Loucy (cell line): Measurements from ENCODE around the gene EMILIN3.
A peak's percentile ranks its signal among the peaks of the same experiment; 100 is the strongest.

ENCODE experiments used
- H2AFZ ChIP-seq: fragments of 200-600 bp; sonication (generic); 2 replicates; pipeline ENCODE4 v1.6.0; 2016; ENCODE audit warnings: antibody characterized with exemption, mild to moderate bottlenecking, low read length, moderate library complexity
- H3F3A ChIP-seq: fragments of 200-600 bp; 2 replicates; pipeline ENCODE4 v1.6.0; 2016; ENCODE audit warnings: antibody characterized with exemption, low read depth, mild to moderate bottlenecking
- H3K27me3 ChIP-seq: fragments of 200-600 bp; sonication (generic); 2 replicates; pipeline ENCODE4 v1.6.1; 2014; ENCODE audit warnings: low read length, mild to moderate bottlenecking; ENCODE audit not compliant: insufficient read depth, poor library complexity, severe bottlenecking
- H3K36me3 ChIP-seq: fragments of 200-600 bp; sonication (generic); 2 replicates; pipeline ENCODE4 v1.6.1; 2016; ENCODE audit warnings: low read length; ENCODE audit not compliant: insufficient read depth
- H3K4me1 ChIP-seq: fragments of 200-600 bp; sonication (generic); 2 replicates; pipeline ENCODE4 v1.5.1; 2014; ENCODE audit warnings: low read length, mild to moderate bottlenecking; ENCODE audit not compliant: insufficient read depth, poor library complexity, severe bottlenecking
- H3K4me2 ChIP-seq: fragments of 200-600 bp; sonication (generic); 2 replicates; pipeline ENCODE4 v1.6.0; 2014; ENCODE audit warnings: antibody characterized with exemption, low read length, low read depth, mild to moderate bottlenecking; ENCODE audit not compliant: poor library complexity, severe bottlenecking
- H3K4me3 ChIP-seq: fragments of 200-600 bp; sonication (generic); 2 replicates; pipeline ENCODE4 v1.5.1; 2014; ENCODE audit warnings: low read length, mild to moderate bottlenecking, mixed read lengths; ENCODE audit not compliant: poor library complexity, severe bottlenecking
- H3K79me2 ChIP-seq: fragments of 200-600 bp; sonication (generic); 2 replicates; pipeline ENCODE4 v1.6.1; 2014; ENCODE audit warnings: low read length; ENCODE audit not compliant: insufficient read depth
- H3K9ac ChIP-seq: fragments of 200-600 bp; sonication (generic); 2 replicates; pipeline ENCODE4 v1.6.0; 2014; ENCODE audit warnings: mild to moderate bottlenecking, low read depth, low read length, moderate library complexity; ENCODE audit not compliant: poor library complexity, severe bottlenecking
- H3K9me2 ChIP-seq: fragments of 200-600 bp; sonication (generic); replicated peaks from 2 replicates; pipeline ENCODE4 v1.6.1; 2016; ENCODE audit warnings: low read depth, low read length, mixed read lengths
- H3K9me3 ChIP-seq: fragments of 200-600 bp; sonication (generic); 2 replicates; pipeline ENCODE4 v1.6.1; 2014; ENCODE audit warnings: mild to moderate bottlenecking, antibody characterized with exemption, low read length, low read depth; ENCODE audit not compliant: insufficient read depth
- H4K20me1 ChIP-seq: fragments of 200-600 bp; sonication (generic); 2 replicates; pipeline ENCODE4 v1.6.0; 2014; ENCODE audit warnings: antibody characterized with exemption, low read length, mild to moderate bottlenecking; ENCODE audit not compliant: insufficient read depth, poor library complexity, severe bottlenecking
- CTCF ChIP-seq: fragments of 200-600 bp; sonication (generic); conservative IDR thresholded peaks from 2 replicates; pipeline ENCODE4 v1.5.1; 2014; ENCODE audit warnings: mild to moderate bottlenecking, antibody characterized with exemption, low read length
- EZH2phosphoT487 ChIP-seq: fragments of 200-600 bp; IDR thresholded peaks from 2 replicates; pipeline ENCODE4 v1.6.1; 2018; ENCODE audit warnings: antibody characterized with exemption, mild to moderate bottlenecking, moderate library complexity, borderline replicate concordance

EMILIN3 gene

GRCh38 chr20:41353530-41353929 lies 13.1 kb downstream of the EMILIN3 start:
- Histone ChIP-seq H3F3A (no peaks in the 10 kb centered on the region), H3K9ac (no peak overlapping the region), H3K9me3 (no peaks in the 10 kb centered on the region), H3K4me3 (no peak overlapping the region), H3K4me2 (no peak overlapping the region), H3K79me2 (no peaks in the 10 kb centered on the region), H3K36me3 (no peaks in the 10 kb centered on the region), H3K9me2 (no peaks in the 10 kb centered on the region), H3K4me1 (no peaks in the 10 kb centered on the region), H3K27me3 (no peaks in the 10 kb centered on the region), H4K20me1 (no peaks in the 10 kb centered on the region), H2AFZ (no peak overlapping the region)
- TF ChIP-seq CTCF (no peak), EZH2phosphoT487 (no peak)

GRCh38 chr20:41352666-41353065 lies 14.0 kb downstream of the EMILIN3 start:
- Histone ChIP-seq H3K9ac (no peak overlapping the region), H3K4me3 (no peak overlapping the region), H3K4me1 (no peaks in the 10 kb centered on the region), H3K9me2 (no peaks in the 10 kb centered on the region), H3K9me3 (no peaks in the 10 kb centered on the region), H3K27me3 (no peaks in the 10 kb centered on the region), H3F3A (no peaks in the 10 kb centered on the region), H3K36me3 (no peaks in the 10 kb centered on the region), H4K20me1 (no peaks in the 10 kb centered on the region), H2AFZ (no peak overlapping the region), H3K4me2 (no peak overlapping the region), H3K79me2 (no peaks in the 10 kb centered on the region)
- no peak for TF ChIP-seq EZH2phosphoT487
- TF ChIP-seq CTCF = peak; percentile 17

- no peak; the same call in none of the 2 replicates for TF ChIP-seq CTCF
- no peak for TF ChIP-seq EZH2phosphoT487
- Histone ChIP-seq H4K20me1 (no peaks in the 10 kb centered on the region), H3K27me3 (no peaks in the 10 kb centered on the region), H3K9ac (no peak overlapping the region), H3K4me1 (no peaks in the 10 kb centered on the region), H3K9me2 (no peaks in the 10 kb centered on the region), H2AFZ (no peak overlapping the region), H3F3A (no peaks in the 10 kb centered on the region), H3K4me2 (no peak overlapping the region), H3K9me3 (no peaks in the 10 kb centered on the region), H3K79me2 (no peaks in the 10 kb centered on the region), H3K4me3 (no peak overlapping the region), H3K36me3 (no peaks in the 10 kb centered on the region)
Observed at GRCh38 chr20:41352106-41352505, 14.5 kb downstream of the EMILIN3 start.
